HFFc6 (cell line): ENCODE data around the gene UGGT2. TPM values are rescaled to one million over a fixed set of nuclear protein-coding genes. Genes with fewer than 3 reads are reported as not detected.
A peak's percentile ranks its signal among the peaks of the same experiment; 100 is the strongest.
"Not testable (repeated sequence)": the region's sequence is repeated elsewhere in the genome, so short reads cannot be mapped to it uniquely, and the experiment has no call there.

Experiments
- DNase-seq: peaks from one replicate; pipeline ENCODE4 v3.0.0-alpha.2; 2018
- H3K27ac Mint-ChIP-seq: 2 replicates; pipeline ENCODE4 v1.8.0; 2020; ENCODE audit warnings: mild to moderate bottlenecking, mixed read lengths
- H3K27me3 Mint-ChIP-seq: 2 replicates; pipeline ENCODE4 v1.8.0; 2021; ENCODE audit warnings: mild to moderate bottlenecking, moderate library complexity, mixed read lengths; ENCODE audit not compliant: insufficient read depth
- H3K36me3 Mint-ChIP-seq: 2 replicates; pipeline ENCODE4 v1.8.0; 2021; ENCODE audit warnings: low read depth, mixed read lengths
- H3K4me1 Mint-ChIP-seq: 2 replicates; pipeline ENCODE4 v1.8.0; 2020; ENCODE audit warnings: low read depth, mixed read lengths
- H3K4me3 Mint-ChIP-seq: 2 replicates; pipeline ENCODE4 v1.8.0; 2020; ENCODE audit warnings: mild to moderate bottlenecking, moderate library complexity, mixed read lengths
- H3K9me3 Mint-ChIP-seq: 2 replicates; pipeline ENCODE4 v1.8.0; 2020; ENCODE audit warnings: mild to moderate bottlenecking, mixed read lengths
- total RNA-seq, 6 experiments: library from RNA; stranded (reverse); fragmentation: NEBNext Ultra II Directional; extraction: Animal tissue kit (Norgen Biotek cat#: 25700); gene quantifications; 2 replicates in 1 of 6; 3 replicates in 5 of 6; pipeline ENCODE4 v1.2.3, GENCODE V29; 2021
- TF ChIP-seq, protein P1 (sequence below): fragments of 200-600 bp; sonication (generic); IDR thresholded peaks from 2 replicates; pipeline ENCODE4 v1.5.0; 2021; ENCODE audit warnings: antibody characterized with exemption, mild to moderate bottlenecking

UGGT2 gene
- total RNA-seq, 6 experiments from 2014 or later = 20.4 to 26.9 (median 24.3) TPM

DNA sequence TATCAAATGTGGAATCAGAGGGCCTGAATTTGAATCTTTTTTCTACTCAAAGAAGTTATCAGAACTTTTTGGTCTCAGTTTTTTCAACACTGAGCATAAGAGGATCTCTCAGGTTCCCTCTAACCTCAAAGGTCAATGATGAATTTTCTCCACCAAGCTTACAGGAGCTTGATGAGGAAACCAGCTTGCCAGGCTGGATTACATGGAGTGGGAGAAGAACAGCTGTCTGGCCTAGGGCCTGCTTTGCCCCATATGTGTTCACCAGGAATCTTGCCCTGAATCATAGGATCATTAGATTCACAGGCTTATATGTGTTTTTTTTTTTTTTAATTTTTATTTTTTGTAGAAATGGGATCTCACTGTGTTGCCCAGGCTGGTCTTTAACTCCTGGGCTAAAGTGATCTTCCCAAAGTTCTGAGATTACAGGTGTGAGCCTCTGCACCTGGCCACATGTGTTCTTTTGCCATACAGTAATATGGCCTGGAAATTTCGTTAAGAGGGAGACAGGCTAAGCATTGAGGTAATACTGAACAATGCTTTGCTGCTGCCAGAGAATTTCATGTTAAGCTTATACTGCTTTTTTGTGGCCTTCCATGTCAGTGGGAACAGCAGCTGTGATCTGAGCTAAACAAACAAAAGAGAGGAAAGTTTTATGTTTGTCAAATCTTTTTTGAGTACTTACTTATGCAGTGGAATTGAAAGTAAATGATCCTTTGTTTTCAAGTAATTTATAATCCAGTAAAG, 265.7 kb downstream of the UGGT2 start:
- no peak for DNase-seq
- H3K36me3 Mint-ChIP-seq = peaks cover 32% of the 10 kb centered on the region
- H3K4me1 Mint-ChIP-seq = peaks cover 27% of the 10 kb centered on the region
- H3K27ac Mint-ChIP-seq = no peak overlapping the region
- H3K4me3 Mint-ChIP-seq = no peak overlapping the region
- H3K27me3 Mint-ChIP-seq = no peaks in the 10 kb centered on the region; the same call in 1 of the 2 replicates
- no peaks in the 10 kb centered on the region for H3K9me3 Mint-ChIP-seq
- TF ChIP-seq, protein P1, sequence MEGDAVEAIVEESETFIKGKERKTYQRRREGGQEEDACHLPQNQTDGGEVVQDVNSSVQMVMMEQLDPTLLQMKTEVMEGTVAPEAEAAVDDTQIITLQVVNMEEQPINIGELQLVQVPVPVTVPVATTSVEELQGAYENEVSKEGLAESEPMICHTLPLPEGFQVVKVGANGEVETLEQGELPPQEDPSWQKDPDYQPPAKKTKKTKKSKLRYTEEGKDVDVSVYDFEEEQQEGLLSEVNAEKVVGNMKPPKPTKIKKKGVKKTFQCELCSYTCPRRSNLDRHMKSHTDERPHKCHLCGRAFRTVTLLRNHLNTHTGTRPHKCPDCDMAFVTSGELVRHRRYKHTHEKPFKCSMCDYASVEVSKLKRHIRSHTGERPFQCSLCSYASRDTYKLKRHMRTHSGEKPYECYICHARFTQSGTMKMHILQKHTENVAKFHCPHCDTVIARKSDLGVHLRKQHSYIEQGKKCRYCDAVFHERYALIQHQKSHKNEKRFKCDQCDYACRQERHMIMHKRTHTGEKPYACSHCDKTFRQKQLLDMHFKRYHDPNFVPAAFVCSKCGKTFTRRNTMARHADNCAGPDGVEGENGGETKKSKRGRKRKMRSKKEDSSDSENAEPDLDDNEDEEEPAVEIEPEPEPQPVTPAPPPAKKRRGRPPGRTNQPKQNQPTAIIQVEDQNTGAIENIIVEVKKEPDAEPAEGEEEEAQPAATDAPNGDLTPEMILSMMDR = no peak

DNA sequence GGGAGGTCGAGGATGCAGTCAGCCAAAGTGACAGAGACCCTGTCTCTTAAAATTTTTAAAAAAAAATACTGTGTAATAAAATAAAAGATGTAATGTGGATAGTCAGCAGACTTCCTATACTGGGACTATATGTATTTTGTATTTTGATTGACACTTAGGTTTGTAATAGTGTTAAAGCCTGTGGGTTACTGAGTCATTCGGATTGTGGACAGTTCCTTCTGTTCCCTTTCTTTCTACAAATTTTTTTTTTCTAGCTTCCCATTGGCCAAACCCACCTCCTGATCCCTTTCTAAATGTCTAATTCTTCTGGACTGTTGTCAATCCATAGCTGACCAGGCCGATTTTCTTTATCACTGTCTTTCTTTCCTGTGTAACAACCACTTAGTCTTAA, 268.3 kb downstream of the UGGT2 start:
- peak; percentile 1 for DNase-seq
- Mint-ChIP-seq H3K36me3 (peaks cover 22% of the 10 kb centered on the region), H3K27me3 (no peaks in the 10 kb centered on the region), H3K4me3 (peak overlapping the region; percentile 40), H3K9me3 (no peaks in the 10 kb centered on the region), H3K27ac (peak overlapping the region; percentile 68), H3K4me1 (peaks cover 27% of the 10 kb centered on the region)
- TF ChIP-seq, protein P1 = no peak

DNA sequence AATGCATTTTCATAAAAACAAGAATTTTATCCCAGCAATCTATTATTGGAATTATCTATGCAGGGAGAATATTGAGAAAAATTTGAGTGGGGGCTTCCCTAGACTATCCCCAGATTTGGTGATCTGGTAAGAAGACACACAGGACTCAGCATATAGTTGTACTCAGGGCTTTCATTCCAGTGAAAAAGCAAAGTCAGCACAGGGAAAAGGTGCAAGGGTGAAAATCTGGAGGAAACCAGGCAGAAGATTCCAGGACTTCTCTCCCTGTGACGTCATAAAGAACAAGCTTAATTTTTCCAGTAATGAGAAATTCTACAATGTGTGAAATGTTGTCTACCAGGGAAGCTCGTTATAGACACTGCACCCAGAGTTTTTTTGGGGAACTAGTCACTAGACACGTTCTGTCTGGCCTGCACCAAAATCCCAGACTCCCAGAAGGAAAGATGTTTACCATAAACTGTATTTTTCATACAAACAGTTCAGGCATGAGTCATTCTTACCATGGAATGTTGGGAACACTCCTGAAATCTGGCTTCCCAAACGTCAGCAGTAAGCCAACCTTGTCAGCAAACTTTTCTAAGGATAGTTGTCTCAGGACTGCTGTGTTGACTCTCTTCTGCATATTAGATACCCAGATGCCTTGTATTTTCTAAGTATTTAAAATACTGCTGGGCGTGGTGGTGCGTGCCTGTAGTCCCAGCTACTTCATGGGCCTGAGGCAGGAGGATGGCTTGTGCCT, 268.9 kb downstream of the UGGT2 start:
- H3K27ac Mint-ChIP-seq = peak overlapping the region; percentile 68
- peaks cover 16% of the 10 kb centered on the region for H3K36me3 Mint-ChIP-seq
- TF ChIP-seq, protein P1 = no peak
- H3K4me1 Mint-ChIP-seq = peaks cover 27% of the 10 kb centered on the region
- H3K9me3 Mint-ChIP-seq = no peaks in the 10 kb centered on the region
- peak overlapping the region; percentile 40 for H3K4me3 Mint-ChIP-seq
- DNase-seq = peak; percentile 65
- H3K27me3 Mint-ChIP-seq = no peaks in the 10 kb centered on the region

DNA sequence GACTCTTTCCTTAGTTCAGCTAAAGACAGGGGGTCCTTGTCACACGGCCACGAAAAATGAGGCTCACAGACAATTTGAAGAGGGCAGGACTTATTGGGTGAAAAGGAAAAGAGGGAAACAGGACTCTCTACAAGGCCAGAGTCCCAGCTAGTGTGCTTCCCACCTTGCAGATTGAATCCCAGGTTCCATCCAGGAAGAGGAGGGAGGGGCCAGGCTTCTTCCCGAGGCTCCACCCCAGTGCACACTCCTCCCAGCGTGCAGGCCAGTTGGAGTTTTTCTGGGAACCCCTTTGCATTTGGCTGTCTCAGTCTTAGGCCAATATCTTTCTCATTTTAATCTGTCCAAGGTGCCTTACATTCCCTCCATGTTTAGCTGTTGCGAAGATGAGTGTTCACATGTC, 269.5 kb downstream of the UGGT2 start:
- Mint-ChIP-seq H3K9me3 (no peaks in the 10 kb centered on the region), H3K4me3 (peak overlapping the region; percentile 40; the same call in 1 of the 2 replicates), H3K36me3 (peaks cover 10% of the 10 kb centered on the region), H3K27ac (peak overlapping the region; percentile 68), H3K4me1 (peaks cover 27% of the 10 kb centered on the region), H3K27me3 (no peaks in the 10 kb centered on the region)
- TF ChIP-seq, protein P1 = no peak
- DNase-seq = no peak

DNA sequence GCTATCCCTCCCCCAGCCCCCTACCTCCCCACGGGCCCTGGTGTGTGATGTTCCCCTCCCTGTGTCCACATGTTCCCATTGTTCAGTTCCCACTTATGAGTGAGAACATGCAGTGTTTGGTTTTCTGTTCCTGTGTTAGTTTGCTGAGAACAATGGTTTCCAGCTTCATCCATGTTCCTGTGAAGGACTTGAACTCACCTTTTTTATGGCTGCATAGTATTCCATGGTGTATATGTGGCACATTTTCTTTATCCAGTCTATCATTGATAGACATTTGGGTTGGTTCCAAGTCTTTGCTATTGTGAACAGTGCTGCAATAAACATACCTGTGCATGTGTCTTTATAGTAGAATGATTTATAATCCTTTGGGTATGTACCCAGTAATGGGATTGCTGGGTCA, 271.3 kb downstream of the UGGT2 start:
- not testable (repeated sequence) for H3K27me3 Mint-ChIP-seq, H3K9me3 Mint-ChIP-seq, DNase-seq, H3K36me3 Mint-ChIP-seq, H3K27ac Mint-ChIP-seq, H3K4me3 Mint-ChIP-seq
- peaks cover 27% of the 10 kb centered on the region for H3K4me1 Mint-ChIP-seq

DNA sequence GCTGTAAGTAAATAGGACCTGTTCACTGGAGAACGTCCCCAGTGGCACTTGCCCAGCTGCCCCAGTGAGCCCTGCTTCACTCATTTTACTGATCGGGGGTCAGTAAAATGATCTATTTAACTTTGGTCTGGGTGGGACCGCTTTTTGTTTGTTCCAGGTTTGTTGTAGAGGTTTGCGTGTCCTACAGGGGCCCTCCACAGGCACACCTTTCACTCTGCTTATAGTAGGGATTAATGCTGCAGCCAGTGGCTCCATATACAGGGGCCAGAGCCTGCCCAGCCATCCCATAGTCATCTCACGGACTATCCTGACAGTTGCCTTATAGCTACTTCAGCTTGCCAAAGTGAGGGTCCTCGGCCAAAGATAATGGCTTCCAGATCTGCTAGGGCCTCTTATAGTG, 272.2 kb downstream of the UGGT2 start:
- H3K4me3 Mint-ChIP-seq = no peak overlapping the region
- H3K9me3 Mint-ChIP-seq = no peaks in the 10 kb centered on the region
- no peak overlapping the region for H3K27ac Mint-ChIP-seq
- H3K4me1 Mint-ChIP-seq = peaks cover 27% of the 10 kb centered on the region
- TF ChIP-seq, protein P1 = no peak
- DNase-seq = no peak
- H3K27me3 Mint-ChIP-seq = no peaks in the 10 kb centered on the region
- H3K36me3 Mint-ChIP-seq = peaks cover 5% of the 10 kb centered on the region; the same call in 1 of the 2 replicates
